Measurements from ENCODE around the gene SLF1. TPM values are rescaled to one million over a fixed set of nuclear protein-coding genes. Genes with fewer than 3 reads are reported as not detected.

SLF1 gene
- total and polyA plus RNA-seq, 9 of the 15 experiments (the other 6 are each of a cell fraction or from before 2014, with no cell fraction given): 9.8 to 31.1 (median 16.3) TPM

DNA sequence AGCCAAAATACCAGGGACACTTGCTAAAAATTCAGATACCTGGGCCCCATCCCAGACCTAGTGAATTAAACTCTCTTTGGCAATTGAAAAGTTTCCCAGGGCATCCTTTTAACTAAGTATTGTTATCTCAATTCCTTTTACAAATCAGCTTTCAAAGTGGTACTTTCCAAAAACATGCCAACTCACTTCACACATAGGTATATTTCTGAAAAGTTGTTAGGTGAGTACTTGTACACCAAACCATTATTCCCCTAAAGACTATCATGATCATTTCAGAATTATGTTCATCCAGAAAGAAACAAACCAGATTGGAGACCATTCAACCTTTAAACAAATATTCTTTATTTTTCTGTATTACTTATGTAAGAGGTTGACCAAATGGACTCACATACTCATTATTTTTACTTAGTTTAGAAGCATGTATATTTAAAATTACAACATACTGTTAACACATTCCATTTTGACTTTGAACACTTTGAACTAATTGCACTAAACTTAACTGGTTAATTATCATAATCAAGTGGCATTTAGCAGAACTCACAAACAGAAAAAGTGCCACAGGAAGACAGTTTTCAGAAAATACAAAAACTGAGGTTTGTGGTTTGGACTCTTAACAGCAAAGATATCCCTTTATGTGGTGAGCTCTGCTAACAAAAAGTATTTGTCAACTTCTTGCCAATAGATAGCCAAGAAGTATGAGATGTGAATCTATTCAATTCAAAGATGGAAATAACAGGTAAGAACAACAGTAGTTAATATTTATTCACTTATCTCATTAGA is 40.8 kb upstream of the SLF1 start:
- no peaks in the 10 kb centered on the region for H3K27me3 ChIP-seq (ENCODE audit: control insufficient read depth in 2 of 2, insufficient read depth in 2 of 2, low read length in 2 of 2)
- DNase-seq (ENCODE audit: extremely low read depth in 1 of 4, low spot score in 3 of 4): no peak
- no peak overlapping the region for H3K4me2 ChIP-seq (ENCODE audit: insufficient read depth, low read length)
- no peak for ATAC-seq
- no peaks in the 10 kb centered on the region for H3K79me2 ChIP-seq (ENCODE audit: control insufficient read depth, insufficient read depth, low read length)
- H3K4me1 ChIP-seq (replicated peaks in 1 of 2; ENCODE audit: control insufficient read depth in 2 of 2, insufficient read depth in 2 of 2, low read length in 2 of 2): no peaks in the 10 kb centered on the region
- no TSS peak for BruUV-seq (replicated peaks)
- no peaks in the 10 kb centered on the region for H4K20me1 ChIP-seq (replicated peaks; ENCODE audit: control insufficient read depth, insufficient read depth, low read length)
- in situ Hi-C loops (cut with MboI) (no loop called here), intact Hi-C loops (cut with micrococcal nuclease) (no loop called here)
- POLR2A ChIA-PET: interaction anchor here (0.9 kb wide), 1 partner anchor 20 kb away, joined by 3 read pairs; no protein-coding TSS in a partner anchor
- H3K27ac ChIP-seq (ENCODE audit: extremely low read depth, low read depth, low read length): no peak overlapping the region
- no peaks in the 10 kb centered on the region for H3K9me1 ChIP-seq (ENCODE audit: control insufficient read depth, insufficient read depth, low read length)
- no peak overlapping the region for H2AFZ ChIP-seq (ENCODE audit: low read depth, low read length)
- H3K9ac ChIP-seq (ENCODE audit: insufficient read depth in 1 of 2, low read depth in 2 of 2, low read length in 2 of 2): no peak overlapping the region
- no peaks in the 10 kb centered on the region for H3K36me3 ChIP-seq (ENCODE audit: control insufficient read depth, insufficient read depth, low read length)
- CTCF ChIA-PET (ENCODE audit: low intra/inter-chr PET ratio): no interaction called here
- no peak overlapping the region for H3K4me3 ChIP-seq
- no peak for FAIRE-seq
- no peaks in the 10 kb centered on the region for H3K9me3 ChIP-seq (replicated peaks; ENCODE audit: control insufficient read depth, insufficient read depth, low read depth, low read length)
- TF ChIP-seq MYBL2 (IDR thresholded peaks at IDR 0.05; ENCODE audit: low read depth): no peak
- TF ChIP-seq MYBL2 (CRISPR knock-in tag; IDR thresholded peaks at IDR 0.05; ENCODE audit: borderline replicate concordance): no peak
- no peak for TF ChIP-seq RFX1 (IDR thresholded peaks at IDR 0.05)
- no peak for TF ChIP-seq KDM4B (IDR thresholded peaks at IDR 0.05; ENCODE audit: borderline replicate concordance in 2 of 2, low read depth in 1 of 2)
- TF ChIP-seq ZNF764 (CRISPR knock-in tag; IDR thresholded peaks at IDR 0.05; ENCODE audit: low read depth): no peak
- no peak for TF ChIP-seq PHB2 (IDR thresholded peaks at IDR 0.05; ENCODE audit: low read depth)
- no peak for TF ChIP-seq CCAR2 (IDR thresholded peaks at IDR 0.05; ENCODE audit: low read depth, low read length)
- TF ChIP-seq RBM39 (optimal IDR thresholded peaks at IDR 0.05; ENCODE audit: low read depth, low read length): no peak
- TF ChIP-seq FOSL1 (tag; conservative IDR thresholded peaks at IDR 0.05): no peak
- no peak for TF ChIP-seq PTTG1 (tag; IDR thresholded peaks at IDR 0.05; ENCODE audit: low read depth)
- TF ChIP-seq POU5F1 (IDR thresholded peaks at IDR 0.05; ENCODE audit: borderline replicate concordance, low read depth, low read length, partially characterized antibody): no peak
- TF ChIP-seq, protein P1, sequence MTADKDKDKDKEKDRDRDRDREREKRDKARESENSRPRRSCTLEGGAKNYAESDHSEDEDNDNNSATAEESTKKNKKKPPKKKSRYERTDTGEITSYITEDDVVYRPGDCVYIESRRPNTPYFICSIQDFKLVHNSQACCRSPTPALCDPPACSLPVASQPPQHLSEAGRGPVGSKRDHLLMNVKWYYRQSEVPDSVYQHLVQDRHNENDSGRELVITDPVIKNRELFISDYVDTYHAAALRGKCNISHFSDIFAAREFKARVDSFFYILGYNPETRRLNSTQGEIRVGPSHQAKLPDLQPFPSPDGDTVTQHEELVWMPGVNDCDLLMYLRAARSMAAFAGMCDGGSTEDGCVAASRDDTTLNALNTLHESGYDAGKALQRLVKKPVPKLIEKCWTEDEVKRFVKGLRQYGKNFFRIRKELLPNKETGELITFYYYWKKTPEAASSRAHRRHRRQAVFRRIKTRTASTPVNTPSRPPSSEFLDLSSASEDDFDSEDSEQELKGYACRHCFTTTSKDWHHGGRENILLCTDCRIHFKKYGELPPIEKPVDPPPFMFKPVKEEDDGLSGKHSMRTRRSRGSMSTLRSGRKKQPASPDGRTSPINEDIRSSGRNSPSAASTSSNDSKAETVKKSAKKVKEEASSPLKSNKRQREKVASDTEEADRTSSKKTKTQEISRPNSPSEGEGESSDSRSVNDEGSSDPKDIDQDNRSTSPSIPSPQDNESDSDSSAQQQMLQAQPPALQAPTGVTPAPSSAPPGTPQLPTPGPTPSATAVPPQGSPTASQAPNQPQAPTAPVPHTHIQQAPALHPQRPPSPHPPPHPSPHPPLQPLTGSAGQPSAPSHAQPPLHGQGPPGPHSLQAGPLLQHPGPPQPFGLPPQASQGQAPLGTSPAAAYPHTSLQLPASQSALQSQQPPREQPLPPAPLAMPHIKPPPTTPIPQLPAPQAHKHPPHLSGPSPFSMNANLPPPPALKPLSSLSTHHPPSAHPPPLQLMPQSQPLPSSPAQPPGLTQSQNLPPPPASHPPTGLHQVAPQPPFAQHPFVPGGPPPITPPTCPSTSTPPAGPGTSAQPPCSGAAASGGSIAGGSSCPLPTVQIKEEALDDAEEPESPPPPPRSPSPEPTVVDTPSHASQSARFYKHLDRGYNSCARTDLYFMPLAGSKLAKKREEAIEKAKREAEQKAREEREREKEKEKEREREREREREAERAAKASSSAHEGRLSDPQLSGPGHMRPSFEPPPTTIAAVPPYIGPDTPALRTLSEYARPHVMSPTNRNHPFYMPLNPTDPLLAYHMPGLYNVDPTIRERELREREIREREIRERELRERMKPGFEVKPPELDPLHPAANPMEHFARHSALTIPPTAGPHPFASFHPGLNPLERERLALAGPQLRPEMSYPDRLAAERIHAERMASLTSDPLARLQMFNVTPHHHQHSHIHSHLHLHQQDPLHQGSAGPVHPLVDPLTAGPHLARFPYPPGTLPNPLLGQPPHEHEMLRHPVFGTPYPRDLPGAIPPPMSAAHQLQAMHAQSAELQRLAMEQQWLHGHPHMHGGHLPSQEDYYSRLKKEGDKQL (CRISPR knock-in tag; IDR thresholded peaks at IDR 0.05; ENCODE audit: borderline replicate concordance): no peak
- no peak for TF ChIP-seq ZNF512 (tag; IDR thresholded peaks at IDR 0.05)
- TF ChIP-seq TAF7 (tag; IDR thresholded peaks at IDR 0.05): no peak

Data from K562 (cell line).